ENCODE measurements around the gene FRS3.

FRS3 gene

GRCh38 chr6:41778895-41779294, 805 bp downstream of the FRS3 start:
- Histone ChIP-seq H2AFZ (ENCODE audit: low read length) (no peak overlapping the region), H3K4me1 (ENCODE audit: insufficient read depth, low read length, poor library complexity, severe bottlenecking) (peaks cover 18% of the 10 kb centered on the region), H3K4me2 (ENCODE audit: low read depth, low read length, poor library complexity, severe bottlenecking) (peak overlapping the region; percentile 90), H3K79me2 (ENCODE audit: insufficient read depth, low read length) (peaks cover 9% of the 10 kb centered on the region), H3K27me3 (ENCODE audit: insufficient read depth, low read length, poor library complexity, severe bottlenecking) (no peaks in the 10 kb centered on the region), H3K9ac (ENCODE audit: low read depth, low read length, poor library complexity, severe bottlenecking) (peak overlapping the region; percentile 79), H4K20me1 (ENCODE audit: insufficient read depth, low read length, poor library complexity, severe bottlenecking) (peaks cover 5% of the 10 kb centered on the region), H3F3A (ENCODE audit: low read depth) (no peaks in the 10 kb centered on the region), H3K9me3 (ENCODE audit: insufficient read depth, low read depth, low read length) (no peaks in the 10 kb centered on the region), H3K9me2 (replicated peaks; ENCODE audit: low read depth, low read length) (no peaks in the 10 kb centered on the region), H3K36me3 (ENCODE audit: insufficient read depth, low read length) (no peaks in the 10 kb centered on the region), H3K4me3 (ENCODE audit: low read length, poor library complexity, severe bottlenecking) (peak overlapping the region; percentile 96)
- TF ChIP-seq EZH2phosphoT487 (IDR thresholded peaks at IDR 0.05; ENCODE audit: borderline replicate concordance) (no peak), CTCF (conservative IDR thresholded peaks at IDR 0.05; ENCODE audit: low read length) (no peak)

- H3F3A ChIP-seq (ENCODE audit: low read depth) = no peaks in the 10 kb centered on the region
- H3K79me2 ChIP-seq (ENCODE audit: insufficient read depth, low read length) = peaks cover 9% of the 10 kb centered on the region
- no peak overlapping the region for H3K9ac ChIP-seq (ENCODE audit: low read depth, low read length, poor library complexity, severe bottlenecking)
- TF ChIP-seq CTCF (conservative IDR thresholded peaks at IDR 0.05; ENCODE audit: low read length) (no peak), EZH2phosphoT487 (IDR thresholded peaks at IDR 0.05; ENCODE audit: borderline replicate concordance) (no peak)
- H4K20me1 ChIP-seq (ENCODE audit: insufficient read depth, low read length, poor library complexity, severe bottlenecking) = peaks cover 5% of the 10 kb centered on the region
- H3K4me2 ChIP-seq (ENCODE audit: low read depth, low read length, poor library complexity, severe bottlenecking) = no peak overlapping the region
- H3K4me1 ChIP-seq (ENCODE audit: insufficient read depth, low read length, poor library complexity, severe bottlenecking) = peaks cover 18% of the 10 kb centered on the region
- H3K9me2 ChIP-seq (replicated peaks; ENCODE audit: low read depth, low read length) = no peaks in the 10 kb centered on the region
- H2AFZ ChIP-seq (ENCODE audit: low read length) = no peak overlapping the region
- no peaks in the 10 kb centered on the region for H3K27me3 ChIP-seq (ENCODE audit: insufficient read depth, low read length, poor library complexity, severe bottlenecking)
- H3K36me3 ChIP-seq (ENCODE audit: insufficient read depth, low read length) = peaks cover 1% of the 10 kb centered on the region; the same call in 1 of the 2 replicates
- no peaks in the 10 kb centered on the region for H3K9me3 ChIP-seq (ENCODE audit: insufficient read depth, low read depth, low read length)
- no peak overlapping the region for H3K4me3 ChIP-seq (ENCODE audit: low read length, poor library complexity, severe bottlenecking)
These were observed 2.0 kb downstream of the FRS3 start for GRCh38 chr6:41777551-41778285.

- Histone ChIP-seq H3K9ac (ENCODE audit: low read depth, low read length, poor library complexity, severe bottlenecking) (no peak overlapping the region), H3K9me2 (replicated peaks; ENCODE audit: low read depth, low read length) (no peaks in the 10 kb centered on the region), H3K4me3 (ENCODE audit: low read length, poor library complexity, severe bottlenecking) (no peak overlapping the region), H3K9me3 (ENCODE audit: insufficient read depth, low read depth, low read length) (no peaks in the 10 kb centered on the region), H3F3A (ENCODE audit: low read depth) (no peaks in the 10 kb centered on the region), H3K4me1 (ENCODE audit: insufficient read depth, low read length, poor library complexity, severe bottlenecking) (peaks cover 8% of the 10 kb centered on the region), H3K36me3 (ENCODE audit: insufficient read depth, low read length) (peaks cover 10% of the 10 kb centered on the region; the same call in 1 of the 2 replicates), H3K79me2 (ENCODE audit: insufficient read depth, low read length) (peaks cover 9% of the 10 kb centered on the region), H2AFZ (ENCODE audit: low read length) (no peak overlapping the region), H4K20me1 (ENCODE audit: insufficient read depth, low read length, poor library complexity, severe bottlenecking) (peaks cover 5% of the 10 kb centered on the region), H3K27me3 (ENCODE audit: insufficient read depth, low read length, poor library complexity, severe bottlenecking) (no peaks in the 10 kb centered on the region), H3K4me2 (ENCODE audit: low read depth, low read length, poor library complexity, severe bottlenecking) (no peak overlapping the region)
- no peak for TF ChIP-seq EZH2phosphoT487 (IDR thresholded peaks at IDR 0.05; ENCODE audit: borderline replicate concordance)
- no peak for TF ChIP-seq CTCF (conservative IDR thresholded peaks at IDR 0.05; ENCODE audit: low read length)
These were observed 4.3 kb downstream of the FRS3 start for GRCh38 chr6:41775293-41775882.
